HepG2 (cell line): Measurements from ENCODE around the gene RNF149.
"Not testable (repeated sequence)": the region's sequence is repeated elsewhere in the genome, so short reads cannot be mapped to it uniquely, and the experiment has no call there.

Experiments
- CTCF ChIP-seq: sonication (generic); formaldehyde crosslinking; IDR thresholded peaks from 2 replicates; pipeline ENCODE4 v1.5.0; 2020; ENCODE audit warnings: mild to moderate bottlenecking, missing genetic modification reagents, moderate library complexity
- RAD21 ChIP-seq: fragments of 450-650 bp; formaldehyde crosslinking; IDR thresholded peaks from 2 replicates; pipeline ENCODE4 v1.5.0; 2020; ENCODE audit warnings: mild to moderate bottlenecking
- TRIM24 ChIP-seq: sonication (generic); formaldehyde crosslinking; IDR thresholded peaks from 2 replicates; pipeline ENCODE4 v1.8.0; 2022; ENCODE audit warnings: mild to moderate bottlenecking, missing genetic modification reagents
- ZC3H4 ChIP-seq: sonication (generic); formaldehyde crosslinking; IDR thresholded peaks from 2 replicates; pipeline ENCODE4 v1.4.0; 2020; ENCODE audit warnings: missing genetic modification reagents, borderline replicate concordance
- ZFX ChIP-seq: sonication (generic); formaldehyde crosslinking; IDR thresholded peaks from 2 replicates; pipeline ENCODE4 v1.4.0; 2020; ENCODE audit warnings: mild to moderate bottlenecking, low read depth, missing genetic modification reagents, moderate library complexity
- ZNF549 ChIP-seq: sonication (generic); formaldehyde crosslinking; IDR thresholded peaks from 2 replicates; pipeline ENCODE4 v1.5.0; 2020; ENCODE audit warnings: missing genetic modification reagents
- TF ChIP-seq, protein P1 (sequence below): IDR thresholded peaks from 2 replicates; pipeline ENCODE4 v1.6.1; 2016; ENCODE audit warnings: missing genetic modification reagents, missing compliant biosample characterization
- TF ChIP-seq, protein P2 (sequence below), 2 experiments: IDR thresholded peaks; 2 replicates each; pipeline ENCODE4 v1.6.1; 2011 to 2012; ENCODE audit warnings: low read length in 2 of 2, borderline replicate concordance in 1 of 2, low read depth in 1 of 2, mild to moderate bottlenecking in 1 of 2, moderate library complexity in 1 of 2

DNA sequence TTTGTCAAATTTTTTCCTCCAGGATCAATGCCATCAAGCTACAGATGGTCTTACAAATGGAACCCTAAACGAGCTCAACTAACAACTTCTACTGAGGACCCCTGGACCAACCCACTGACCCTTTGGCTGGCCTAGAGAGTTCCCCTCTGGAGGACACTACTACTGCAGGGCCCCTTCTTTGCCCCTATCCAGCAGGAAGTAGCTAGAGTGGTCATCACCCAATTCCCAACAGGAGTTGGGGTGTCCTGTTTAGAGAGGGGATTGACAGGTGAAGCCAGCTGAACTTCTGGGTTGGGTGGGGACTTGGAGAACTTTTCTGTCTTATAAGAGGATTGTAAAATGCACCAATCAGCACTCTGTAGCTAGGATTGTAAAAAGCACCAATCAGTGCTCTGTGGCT is 72.5 kb downstream of the RNF149 start:
- not testable (repeated sequence) for TF ChIP-seq ZC3H4 (CRISPR knock-in tag); ZNF549 (CRISPR knock-in tag); CTCF (CRISPR knock-in tag); RAD21 (CRISPR knock-in tag); ZFX (CRISPR knock-in tag); TRIM24
- TF ChIP-seq, protein P1, sequence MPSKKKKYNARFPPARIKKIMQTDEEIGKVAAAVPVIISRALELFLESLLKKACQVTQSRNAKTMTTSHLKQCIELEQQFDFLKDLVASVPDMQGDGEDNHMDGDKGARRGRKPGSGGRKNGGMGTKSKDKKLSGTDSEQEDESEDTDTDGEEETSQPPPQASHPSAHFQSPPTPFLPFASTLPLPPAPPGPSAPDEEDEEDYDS (CRISPR knock-in tag) = not testable (repeated sequence)
- TF ChIP-seq, protein P2, sequence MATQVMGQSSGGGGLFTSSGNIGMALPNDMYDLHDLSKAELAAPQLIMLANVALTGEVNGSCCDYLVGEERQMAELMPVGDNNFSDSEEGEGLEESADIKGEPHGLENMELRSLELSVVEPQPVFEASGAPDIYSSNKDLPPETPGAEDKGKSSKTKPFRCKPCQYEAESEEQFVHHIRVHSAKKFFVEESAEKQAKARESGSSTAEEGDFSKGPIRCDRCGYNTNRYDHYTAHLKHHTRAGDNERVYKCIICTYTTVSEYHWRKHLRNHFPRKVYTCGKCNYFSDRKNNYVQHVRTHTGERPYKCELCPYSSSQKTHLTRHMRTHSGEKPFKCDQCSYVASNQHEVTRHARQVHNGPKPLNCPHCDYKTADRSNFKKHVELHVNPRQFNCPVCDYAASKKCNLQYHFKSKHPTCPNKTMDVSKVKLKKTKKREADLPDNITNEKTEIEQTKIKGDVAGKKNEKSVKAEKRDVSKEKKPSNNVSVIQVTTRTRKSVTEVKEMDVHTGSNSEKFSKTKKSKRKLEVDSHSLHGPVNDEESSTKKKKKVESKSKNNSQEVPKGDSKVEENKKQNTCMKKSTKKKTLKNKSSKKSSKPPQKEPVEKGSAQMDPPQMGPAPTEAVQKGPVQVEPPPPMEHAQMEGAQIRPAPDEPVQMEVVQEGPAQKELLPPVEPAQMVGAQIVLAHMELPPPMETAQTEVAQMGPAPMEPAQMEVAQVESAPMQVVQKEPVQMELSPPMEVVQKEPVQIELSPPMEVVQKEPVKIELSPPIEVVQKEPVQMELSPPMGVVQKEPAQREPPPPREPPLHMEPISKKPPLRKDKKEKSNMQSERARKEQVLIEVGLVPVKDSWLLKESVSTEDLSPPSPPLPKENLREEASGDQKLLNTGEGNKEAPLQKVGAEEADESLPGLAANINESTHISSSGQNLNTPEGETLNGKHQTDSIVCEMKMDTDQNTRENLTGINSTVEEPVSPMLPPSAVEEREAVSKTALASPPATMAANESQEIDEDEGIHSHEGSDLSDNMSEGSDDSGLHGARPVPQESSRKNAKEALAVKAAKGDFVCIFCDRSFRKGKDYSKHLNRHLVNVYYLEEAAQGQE (IDR thresholded peaks at IDR 0.05; ENCODE audit: borderline replicate concordance in 1 of 2, low read depth in 1 of 2, low read length in 2 of 2) = not testable (repeated sequence)
